Natural killer cell (primary cell): ENCODE data around the gene NT5C. TPM values are rescaled to one million over a fixed set of nuclear protein-coding genes. Genes with fewer than 3 reads are reported as not detected.

Experiments
- ATAC-seq, 3 donors: fragments of 150-1000 bp in 2 of 3; fragments of 200-7000 bp in 1 of 3; cut with Tn5 transposase; 1 replicate in 1 of 3; 2 replicates in 2 of 3; pipeline ENCODE4 v1.10.0; 2021; ENCODE audit warnings: mild to moderate bottlenecking in 2 of 3, moderate library complexity in 2 of 3
- DNase-seq, 2 donors: peaks; one replicate each; pipeline versions ENCODE4 v3.0.0 to v3.0.0-alpha.2; 2013 to 2021; ENCODE audit warnings: mixed read lengths in 1 of 2
- H3K27ac ChIP-seq: one replicate; pipeline ENCODE4 v1.5.1; 2013; ENCODE audit warnings: mild to moderate bottlenecking, low read length
- H3K27me3 ChIP-seq: one replicate; pipeline ENCODE4 v1.6.1; 2013; ENCODE audit warnings: low read length; ENCODE audit not compliant: control insufficient read depth, insufficient read depth
- H3K36me3 ChIP-seq: one replicate; pipeline ENCODE4 v1.6.1; 2013; ENCODE audit warnings: low read length; ENCODE audit not compliant: control insufficient read depth, insufficient read depth
- H3K4me1 ChIP-seq: one replicate; pipeline ENCODE4 v1.6.1; 2013; ENCODE audit warnings: low read length; ENCODE audit not compliant: control insufficient read depth, insufficient read depth
- H3K4me3 ChIP-seq: one replicate; pipeline ENCODE4 v1.5.1; 2013; ENCODE audit warnings: low read length
- H3K9me3 ChIP-seq: one replicate; pipeline ENCODE4 v1.6.1; 2013; ENCODE audit warnings: low read length; ENCODE audit not compliant: control insufficient read depth, insufficient read depth
- H3K27ac Mint-ChIP-seq, 2 donors: one replicate each; pipeline ENCODE4 v1.8.0; 2022; ENCODE audit warnings: mild to moderate bottlenecking in 2 of 2, mixed read lengths in 2 of 2, moderate library complexity in 1 of 2
- H3K27me3 Mint-ChIP-seq, 2 donors: one replicate each; pipeline ENCODE4 v1.8.0; 2022; ENCODE audit warnings: low read depth in 2 of 2, mixed read lengths in 2 of 2
- H3K36me3 Mint-ChIP-seq: one replicate; pipeline ENCODE4 v1.8.0; 2022; ENCODE audit warnings: mixed read lengths
- H3K4me1 Mint-ChIP-seq, 2 donors: one replicate each; pipeline ENCODE4 v1.8.0; 2022; ENCODE audit warnings: mixed read lengths in 2 of 2
- H3K4me3 Mint-ChIP-seq: one replicate; pipeline ENCODE4 v1.8.0; 2022; ENCODE audit warnings: mild to moderate bottlenecking, moderate library complexity, mixed read lengths
- H3K9me3 Mint-ChIP-seq, 2 donors: one replicate each; pipeline ENCODE4 v1.8.0; 2022; ENCODE audit warnings: mixed read lengths in 2 of 2
- WGBS: methylation state at CpG from one replicate; pipeline ENCODE4 v1.1.7; 2013; ENCODE audit warnings: missing lambda C conversion rate; ENCODE audit not compliant: insufficient coverage; 5-methylcytosine and 5-hydroxymethylcytosine counted together
- intact Hi-C: fragments of 100-400 bp; cut with micrococcal nuclease; formaldehyde crosslinking; loops from one replicate; pipeline ENCODE4 v1.14.2; 2022
- total RNA-seq, 4 donors: library from RNA; stranded (reverse); fragments of 120-200 nt in 1 of 4; gene quantifications; one replicate each; pipeline versions ENCODE4 v1.2.3 to v1.2.4, GENCODE V29; 2013 to 2022
- TF ChIP-seq, protein P1 (sequence below): fragments of 200-600 bp; IDR thresholded peaks from one replicate; pipeline ENCODE4 v1.8.0; 2022; ENCODE audit warnings: antibody characterized with exemption

NT5C gene
- total RNA-seq, 3 donors from 2014 or later (not counting 1 experiment from before 2014, with no cell fraction given): 58.1 to 67.4 (median 61.2) TPM

DNA sequence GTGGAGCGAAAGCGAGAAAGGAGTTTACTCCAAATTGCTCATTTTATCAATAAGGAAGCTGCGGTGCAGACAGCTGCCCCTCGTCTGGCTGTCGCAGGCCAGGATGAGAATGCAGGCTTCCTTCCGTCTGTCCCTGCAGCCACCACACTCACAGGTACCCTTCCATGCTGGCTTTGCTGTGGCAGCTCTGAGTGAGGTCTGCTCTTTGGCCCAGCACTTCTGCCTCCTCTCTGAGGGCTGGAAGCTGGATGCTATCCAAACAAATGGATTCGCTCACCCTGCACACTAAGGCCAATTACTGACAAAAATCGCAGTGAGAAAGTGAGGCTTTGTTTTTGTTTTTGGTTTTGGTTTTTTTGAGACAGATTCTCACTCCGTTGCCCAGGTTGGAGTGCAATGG, 14.8 kb downstream of the NT5C start:
- no peaks in the 10 kb centered on the region for H3K27me3 Mint-ChIP-seq
- ATAC-seq (no peak), DNase-seq (no peak)
- no peaks in the 10 kb centered on the region for H3K36me3 Mint-ChIP-seq
- 90% methylated on average over 9 of the region's 9 CpGs for WGBS
- peaks cover 21% of the 10 kb centered on the region for H3K4me1 ChIP-seq
- peaks cover 27 to 30% of the 10 kb centered on the region in 2 donors for H3K4me1 Mint-ChIP-seq
- peaks cover 9% of the 10 kb centered on the region for H3K36me3 ChIP-seq
- no peak overlapping the region for H3K27ac ChIP-seq
- H3K4me3 Mint-ChIP-seq: no peak overlapping the region
- no peaks in the 10 kb centered on the region for H3K9me3 Mint-ChIP-seq
- no peak overlapping the region for H3K27ac Mint-ChIP-seq
- H3K27me3 ChIP-seq: no peaks in the 10 kb centered on the region
- H3K9me3 ChIP-seq: no peaks in the 10 kb centered on the region
- intact Hi-C loops: no loop called here
- H3K4me3 ChIP-seq: no peak overlapping the region
- TF ChIP-seq, protein P1, sequence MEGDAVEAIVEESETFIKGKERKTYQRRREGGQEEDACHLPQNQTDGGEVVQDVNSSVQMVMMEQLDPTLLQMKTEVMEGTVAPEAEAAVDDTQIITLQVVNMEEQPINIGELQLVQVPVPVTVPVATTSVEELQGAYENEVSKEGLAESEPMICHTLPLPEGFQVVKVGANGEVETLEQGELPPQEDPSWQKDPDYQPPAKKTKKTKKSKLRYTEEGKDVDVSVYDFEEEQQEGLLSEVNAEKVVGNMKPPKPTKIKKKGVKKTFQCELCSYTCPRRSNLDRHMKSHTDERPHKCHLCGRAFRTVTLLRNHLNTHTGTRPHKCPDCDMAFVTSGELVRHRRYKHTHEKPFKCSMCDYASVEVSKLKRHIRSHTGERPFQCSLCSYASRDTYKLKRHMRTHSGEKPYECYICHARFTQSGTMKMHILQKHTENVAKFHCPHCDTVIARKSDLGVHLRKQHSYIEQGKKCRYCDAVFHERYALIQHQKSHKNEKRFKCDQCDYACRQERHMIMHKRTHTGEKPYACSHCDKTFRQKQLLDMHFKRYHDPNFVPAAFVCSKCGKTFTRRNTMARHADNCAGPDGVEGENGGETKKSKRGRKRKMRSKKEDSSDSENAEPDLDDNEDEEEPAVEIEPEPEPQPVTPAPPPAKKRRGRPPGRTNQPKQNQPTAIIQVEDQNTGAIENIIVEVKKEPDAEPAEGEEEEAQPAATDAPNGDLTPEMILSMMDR: no peak

DNA sequence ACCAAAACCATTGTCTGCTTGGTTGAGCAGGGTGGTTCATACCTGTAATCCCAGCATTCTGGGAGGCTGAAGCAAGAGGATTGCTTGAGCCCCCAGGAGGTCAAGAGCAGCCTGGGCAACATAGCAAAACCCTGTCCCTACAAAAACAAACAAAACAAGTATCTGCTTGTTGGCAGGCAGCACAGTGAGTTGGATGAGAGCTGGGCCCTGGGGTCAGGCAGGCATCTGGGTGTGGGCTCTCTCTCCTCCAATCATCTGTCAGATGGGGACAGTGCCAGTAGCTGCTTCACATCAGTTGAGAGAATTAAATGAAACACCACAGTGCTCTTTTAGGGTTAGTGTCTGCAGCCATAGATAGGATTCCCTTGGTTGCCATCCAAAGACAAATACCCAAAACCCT, 16.0 kb downstream of the NT5C start:
- Mint-ChIP-seq H3K36me3 (no peaks in the 10 kb centered on the region), H3K9me3 (no peaks in the 10 kb centered on the region), H3K4me3 (no peak overlapping the region), H3K27ac (peak overlapping the region in 1 of 2 donors; percentile 93), H3K27me3 (no peaks in the 10 kb centered on the region), H3K4me1 (peaks cover 32 to 34% of the 10 kb centered on the region in 2 donors)
- Histone ChIP-seq H3K27me3 (no peaks in the 10 kb centered on the region), H3K9me3 (no peaks in the 10 kb centered on the region), H3K4me1 (peaks cover 31% of the 10 kb centered on the region), H3K36me3 (peaks cover 7% of the 10 kb centered on the region), H3K4me3 (no peak overlapping the region), H3K27ac (no peak overlapping the region)
- TF ChIP-seq, protein P1: no peak
- intact Hi-C loops: loop anchor here (2.0 kb wide), 1 partner anchor 15 kb away; the partner anchor contains the start of gene NT5C
- ATAC-seq (no peak), DNase-seq (no peak)

DNA sequence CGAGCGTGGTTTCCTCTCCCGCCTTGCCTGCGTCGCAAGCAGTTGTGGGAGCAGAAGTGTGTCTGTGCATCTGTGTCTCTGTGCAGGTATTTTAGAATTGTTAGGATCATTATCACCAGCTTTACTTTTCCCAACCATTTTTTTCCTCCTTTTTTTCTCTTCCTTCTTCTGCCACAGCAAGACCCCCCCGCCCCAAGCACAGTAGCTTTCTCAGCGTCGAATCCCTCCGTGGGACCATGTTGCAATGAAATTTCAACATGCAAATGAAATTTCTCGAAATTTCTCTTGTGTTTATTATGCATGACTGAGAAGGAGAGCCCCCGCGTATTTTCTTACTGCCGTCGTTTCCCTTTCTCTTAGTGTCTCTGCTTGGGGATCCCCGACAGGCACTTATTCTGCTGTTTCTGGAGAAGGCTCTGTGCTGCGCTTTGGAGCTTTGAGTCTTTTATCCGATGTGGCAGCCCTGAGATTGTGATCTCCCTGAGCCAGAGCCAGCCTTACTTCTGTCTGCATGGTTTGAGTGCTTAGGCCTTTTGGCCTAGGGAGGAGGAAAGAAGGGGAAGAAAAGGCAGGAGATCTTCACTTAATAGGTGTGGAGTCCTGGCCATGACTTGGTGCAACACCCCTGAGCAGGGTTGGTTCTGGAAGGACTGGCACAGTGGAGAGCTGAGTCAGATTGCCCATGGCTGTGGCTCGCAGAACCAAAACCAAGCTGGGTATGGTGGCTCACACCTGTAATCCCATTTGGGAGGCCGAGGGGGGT, 16.8 kb downstream of the NT5C start:
- peak in 1 of 2 donors; percentile 29 for DNase-seq
- Histone ChIP-seq H3K4me3 (peak overlapping the region; percentile 44), H3K27ac (peak overlapping the region; percentile 76), H3K9me3 (no peaks in the 10 kb centered on the region), H3K36me3 (peaks cover 5% of the 10 kb centered on the region), H3K4me1 (peaks cover 36% of the 10 kb centered on the region), H3K27me3 (no peaks in the 10 kb centered on the region)
- peaks cover 29 to 34% of the 10 kb centered on the region in 2 donors for H3K4me1 Mint-ChIP-seq
- H3K27ac Mint-ChIP-seq: peak overlapping the region; percentile 93 to 96
- WGBS: 24% methylated on average over 17 of the region's 19 CpGs
- ATAC-seq: no peak
- H3K36me3 Mint-ChIP-seq: no peaks in the 10 kb centered on the region
- H3K4me3 Mint-ChIP-seq: peak overlapping the region; percentile 90
- TF ChIP-seq, protein P1: no peak
- H3K9me3 Mint-ChIP-seq: no peaks in the 10 kb centered on the region
- no peaks in the 10 kb centered on the region for H3K27me3 Mint-ChIP-seq
- intact Hi-C loops: loop anchor here (1.0 to 5.0 kb wide), 6 partner anchors 16 to 298 kb away; partner anchors contain the start of genes JPT1 and NT5C
